GM20000 (cell line): ENCODE results near the gene ZMYM2.

ENCODE experiments used
- DNase-seq: peaks from one replicate; pipeline ENCODE4 v3.0.0; 2012; ENCODE audit warnings: low spot score
- TF ChIP-seq, protein P1 (sequence below): IDR thresholded peaks from 2 replicates; pipeline ENCODE4 v1.5.1; 2012; ENCODE audit warnings: mild to moderate bottlenecking, control low read depth; ENCODE audit errors: extremely low read depth, missing control alignments

The ZMYM2 gene

DNA sequence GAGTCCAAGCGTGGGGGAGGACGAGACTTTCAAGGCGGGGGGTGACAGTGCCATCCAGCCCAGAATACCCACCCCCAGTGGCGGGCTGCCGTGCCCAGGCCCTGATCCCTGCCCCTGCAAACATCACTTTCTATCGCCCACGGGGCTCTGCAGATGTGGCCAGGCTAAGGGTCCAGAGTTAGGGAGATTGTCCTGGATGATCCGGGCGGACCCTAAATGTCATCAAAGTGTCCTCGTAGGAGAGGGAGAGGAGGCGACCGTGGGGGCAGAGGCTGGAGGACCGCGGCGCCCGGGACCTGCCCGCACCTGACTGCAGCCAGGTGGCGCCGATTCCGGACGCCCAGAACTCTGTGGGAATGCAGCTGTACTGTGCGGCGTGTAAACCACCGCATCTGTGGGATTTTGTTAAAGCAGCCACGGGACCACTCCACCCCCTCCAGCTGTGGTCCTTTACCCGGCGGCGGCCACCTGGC, 170.0 kb downstream of the ZMYM2 start:
- TF ChIP-seq, protein P1, sequence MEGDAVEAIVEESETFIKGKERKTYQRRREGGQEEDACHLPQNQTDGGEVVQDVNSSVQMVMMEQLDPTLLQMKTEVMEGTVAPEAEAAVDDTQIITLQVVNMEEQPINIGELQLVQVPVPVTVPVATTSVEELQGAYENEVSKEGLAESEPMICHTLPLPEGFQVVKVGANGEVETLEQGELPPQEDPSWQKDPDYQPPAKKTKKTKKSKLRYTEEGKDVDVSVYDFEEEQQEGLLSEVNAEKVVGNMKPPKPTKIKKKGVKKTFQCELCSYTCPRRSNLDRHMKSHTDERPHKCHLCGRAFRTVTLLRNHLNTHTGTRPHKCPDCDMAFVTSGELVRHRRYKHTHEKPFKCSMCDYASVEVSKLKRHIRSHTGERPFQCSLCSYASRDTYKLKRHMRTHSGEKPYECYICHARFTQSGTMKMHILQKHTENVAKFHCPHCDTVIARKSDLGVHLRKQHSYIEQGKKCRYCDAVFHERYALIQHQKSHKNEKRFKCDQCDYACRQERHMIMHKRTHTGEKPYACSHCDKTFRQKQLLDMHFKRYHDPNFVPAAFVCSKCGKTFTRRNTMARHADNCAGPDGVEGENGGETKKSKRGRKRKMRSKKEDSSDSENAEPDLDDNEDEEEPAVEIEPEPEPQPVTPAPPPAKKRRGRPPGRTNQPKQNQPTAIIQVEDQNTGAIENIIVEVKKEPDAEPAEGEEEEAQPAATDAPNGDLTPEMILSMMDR: peak; percentile 18
- no peak for DNase-seq

DNA sequence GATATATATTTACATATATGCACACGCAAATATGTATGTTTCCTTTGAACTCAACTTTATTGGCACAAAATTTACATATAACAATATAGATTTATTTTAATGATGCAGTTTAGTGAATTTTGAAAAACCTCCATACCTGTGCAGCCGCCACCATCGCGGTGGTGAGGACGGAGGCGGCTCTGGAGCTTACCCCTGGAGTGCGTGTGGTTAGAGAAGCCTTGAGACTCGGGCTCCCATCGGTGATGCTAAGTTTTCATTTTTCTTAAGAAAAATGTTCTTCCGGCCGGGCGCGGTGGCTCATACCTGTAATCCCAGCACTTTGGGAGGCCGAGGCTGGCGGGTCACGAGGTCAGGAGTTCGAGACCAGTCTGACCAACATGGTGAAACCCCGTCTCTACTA, 170.5 kb downstream of the ZMYM2 start:
- TF ChIP-seq, protein P1: no peak
- no peak for DNase-seq

DNA sequence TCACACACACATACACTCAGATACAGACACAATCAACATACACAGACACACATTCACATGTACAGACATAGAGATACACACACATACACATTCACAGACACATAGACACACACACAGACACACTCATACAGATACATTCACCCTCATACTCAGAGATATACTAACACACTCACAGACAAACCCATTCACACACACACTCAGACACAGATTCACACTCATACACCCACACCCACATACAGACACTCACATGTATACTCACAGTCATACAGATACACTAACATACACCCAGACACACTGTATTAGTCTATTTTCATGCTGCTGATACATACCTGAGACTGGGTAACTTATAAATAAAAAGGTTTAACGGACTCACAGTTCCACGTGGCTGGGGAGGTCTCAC, 171.5 kb downstream of the ZMYM2 start:
- DNase-seq: no peak
- TF ChIP-seq, protein P1: no peak

DNA sequence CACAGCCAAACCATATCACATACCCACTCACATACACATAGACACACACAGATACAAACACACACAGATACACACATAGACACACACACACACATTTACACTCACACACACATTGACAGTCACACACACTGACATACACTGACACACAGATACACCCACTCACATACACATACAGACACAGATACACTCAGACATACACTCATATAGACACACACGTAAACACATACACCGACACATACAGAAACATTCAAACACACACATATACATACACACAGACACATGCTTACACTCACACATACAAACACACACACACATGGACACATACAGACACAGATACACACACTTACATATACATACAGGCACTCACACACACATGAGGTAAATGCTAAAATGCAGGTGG, 172.1 kb downstream of the ZMYM2 start:
- DNase-seq: no peak
- TF ChIP-seq, protein P1: no peak

DNA sequence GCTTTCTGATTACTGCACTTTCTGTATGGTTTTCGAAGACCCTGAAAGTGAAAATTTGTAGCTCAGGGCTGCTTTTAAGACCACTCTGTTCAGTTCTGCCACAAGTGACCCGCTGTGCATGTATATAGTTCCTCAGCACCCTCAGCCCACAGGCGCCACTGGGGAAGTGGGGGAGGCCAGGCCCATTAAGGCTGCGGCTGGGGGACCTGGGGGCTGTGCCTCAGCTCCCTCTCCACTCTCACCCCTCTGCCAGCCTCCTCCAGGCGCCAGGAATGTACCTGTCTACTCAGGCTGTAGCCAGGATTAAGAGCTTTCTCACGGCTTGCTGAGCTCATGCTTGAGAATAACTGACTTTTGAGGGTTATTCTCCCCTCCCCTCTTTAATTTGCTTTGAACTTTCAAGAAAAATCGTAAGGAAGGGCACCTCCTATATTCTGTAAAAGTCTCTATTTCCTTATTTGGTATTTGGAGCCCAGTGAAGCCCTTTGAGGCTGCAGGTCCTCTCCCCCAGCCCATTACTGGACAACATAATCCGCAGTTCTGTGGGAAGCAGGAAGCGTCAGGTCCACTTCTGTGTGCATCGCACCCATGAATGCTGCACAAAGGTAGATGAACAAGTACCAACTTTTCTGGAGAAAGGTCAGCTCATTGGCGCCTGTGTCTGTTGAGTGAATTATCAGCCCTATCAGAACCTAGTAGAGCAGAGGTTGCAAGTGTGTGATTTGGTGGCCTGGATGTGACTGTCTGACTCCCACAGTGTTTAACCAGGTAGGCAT, 172.7 kb downstream of the ZMYM2 start:
- no peak for DNase-seq
- TF ChIP-seq, protein P1: no peak

DNA sequence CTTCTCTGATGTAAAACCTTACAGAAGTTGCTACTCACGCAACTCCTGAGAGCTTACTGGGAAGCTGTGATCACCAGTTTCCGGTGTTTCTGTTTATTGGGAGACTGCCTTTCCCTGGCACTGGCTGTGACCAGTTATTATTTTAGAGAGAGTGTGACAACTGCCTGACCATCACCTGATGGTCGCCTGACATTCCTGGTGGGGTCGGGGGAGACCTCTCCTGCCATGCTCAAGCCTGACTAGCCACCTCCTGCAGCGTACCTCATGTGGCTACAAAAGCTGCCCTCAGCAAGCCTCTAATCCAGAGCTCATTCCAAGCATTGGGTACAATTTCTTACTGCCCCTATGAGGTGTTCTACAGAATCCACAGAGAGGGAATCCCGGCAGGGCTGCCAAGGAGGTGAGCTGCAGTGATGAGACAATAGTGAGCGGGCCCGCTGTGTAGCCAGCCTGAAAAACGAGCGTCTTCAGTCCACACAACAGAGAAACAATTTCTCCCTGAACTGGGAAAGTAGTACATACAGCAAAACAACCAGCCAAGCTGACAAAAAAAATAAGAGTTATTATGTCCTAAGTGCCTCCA, 173.6 kb downstream of the ZMYM2 start:
- TF ChIP-seq, protein P1: no peak
- DNase-seq: no peak

DNA sequence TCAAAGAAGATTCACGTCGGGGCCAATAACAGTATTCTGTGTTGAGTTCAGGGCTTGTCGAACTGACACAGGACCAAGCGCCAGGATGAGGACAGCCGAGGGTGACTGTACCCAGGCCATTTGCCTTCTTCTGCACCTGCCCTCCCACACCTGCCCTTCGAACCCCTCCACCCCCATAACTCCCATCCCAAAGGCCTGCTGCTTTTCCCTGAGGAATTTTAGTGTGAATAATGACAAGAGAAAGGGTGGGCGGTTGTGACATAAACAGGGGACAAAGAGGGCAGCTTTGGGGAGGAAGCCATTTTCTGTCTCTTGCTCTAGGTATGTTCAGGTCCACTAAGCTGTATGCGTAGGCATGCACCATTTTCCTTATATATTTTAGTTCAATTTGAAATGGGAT, 176.2 kb downstream of the ZMYM2 start:
- DNase-seq: no peak
- TF ChIP-seq, protein P1: no peak
